ENCODE data around the gene DCLRE1A. TPM values are rescaled to one million over a fixed set of nuclear protein-coding genes. Genes with fewer than 3 reads are reported as not detected.

The DCLRE1A gene
- polyA plus RNA-seq, 1 donor from 2014 or later = 11.6 TPM

- Histone ChIP-seq H3K4me3 (ENCODE audit: low read length) (no peak overlapping the region), H2AFZ (ENCODE audit: low read depth, low read length) (no peak overlapping the region), H3F3A (ENCODE audit: insufficient read depth, low read length, poor library complexity, severe bottlenecking) (no peaks in the 10 kb centered on the region), H3K4me2 (ENCODE audit: low read length) (no peak overlapping the region), H3K9me3 (ENCODE audit: low read length) (peaks cover 7% of the 10 kb centered on the region), H3K9ac (ENCODE audit: low read length) (no peak overlapping the region), H3K36me3 (ENCODE audit: insufficient read depth, low read length) (no peaks in the 10 kb centered on the region), H3K27me3 (ENCODE audit: insufficient read depth, low read depth, low read length) (no peaks in the 10 kb centered on the region), H3K27ac (ENCODE audit: low read length) (no peak overlapping the region), H3K79me2 (replicated peaks; ENCODE audit: insufficient read depth, low read length) (no peaks in the 10 kb centered on the region), H4K20me1 (ENCODE audit: insufficient read depth) (no peaks in the 10 kb centered on the region), H3K9me2 (ENCODE audit: insufficient read depth, low read length) (no peaks in the 10 kb centered on the region)
- TF ChIP-seq EP300 (conservative IDR thresholded peaks at IDR 0.05; ENCODE audit: poor library complexity, severe bottlenecking) (no peak), SMC3 (conservative IDR thresholded peaks at IDR 0.05; ENCODE audit: poor library complexity) (no peak)
Measured at GRCh38 chr10:113894581-113894980, 40.7 kb upstream of the DCLRE1A start.

- Histone ChIP-seq H3K27ac (ENCODE audit: low read length) (no peak overlapping the region), H2AFZ (ENCODE audit: low read depth, low read length) (no peak overlapping the region), H3K27me3 (ENCODE audit: insufficient read depth, low read depth, low read length) (no peaks in the 10 kb centered on the region), H3K79me2 (replicated peaks; ENCODE audit: insufficient read depth, low read length) (no peaks in the 10 kb centered on the region), H3K4me3 (ENCODE audit: low read length) (no peak overlapping the region), H3K4me2 (ENCODE audit: low read length) (no peak overlapping the region), H3K9me3 (ENCODE audit: low read length) (peaks cover 7% of the 10 kb centered on the region), H3K36me3 (ENCODE audit: insufficient read depth, low read length) (no peaks in the 10 kb centered on the region), H4K20me1 (ENCODE audit: insufficient read depth) (no peaks in the 10 kb centered on the region), H3F3A (ENCODE audit: insufficient read depth, low read length, poor library complexity, severe bottlenecking) (no peaks in the 10 kb centered on the region), H3K9ac (ENCODE audit: low read length) (no peak overlapping the region), H3K9me2 (ENCODE audit: insufficient read depth, low read length) (no peaks in the 10 kb centered on the region)
- TF ChIP-seq, protein P1, sequence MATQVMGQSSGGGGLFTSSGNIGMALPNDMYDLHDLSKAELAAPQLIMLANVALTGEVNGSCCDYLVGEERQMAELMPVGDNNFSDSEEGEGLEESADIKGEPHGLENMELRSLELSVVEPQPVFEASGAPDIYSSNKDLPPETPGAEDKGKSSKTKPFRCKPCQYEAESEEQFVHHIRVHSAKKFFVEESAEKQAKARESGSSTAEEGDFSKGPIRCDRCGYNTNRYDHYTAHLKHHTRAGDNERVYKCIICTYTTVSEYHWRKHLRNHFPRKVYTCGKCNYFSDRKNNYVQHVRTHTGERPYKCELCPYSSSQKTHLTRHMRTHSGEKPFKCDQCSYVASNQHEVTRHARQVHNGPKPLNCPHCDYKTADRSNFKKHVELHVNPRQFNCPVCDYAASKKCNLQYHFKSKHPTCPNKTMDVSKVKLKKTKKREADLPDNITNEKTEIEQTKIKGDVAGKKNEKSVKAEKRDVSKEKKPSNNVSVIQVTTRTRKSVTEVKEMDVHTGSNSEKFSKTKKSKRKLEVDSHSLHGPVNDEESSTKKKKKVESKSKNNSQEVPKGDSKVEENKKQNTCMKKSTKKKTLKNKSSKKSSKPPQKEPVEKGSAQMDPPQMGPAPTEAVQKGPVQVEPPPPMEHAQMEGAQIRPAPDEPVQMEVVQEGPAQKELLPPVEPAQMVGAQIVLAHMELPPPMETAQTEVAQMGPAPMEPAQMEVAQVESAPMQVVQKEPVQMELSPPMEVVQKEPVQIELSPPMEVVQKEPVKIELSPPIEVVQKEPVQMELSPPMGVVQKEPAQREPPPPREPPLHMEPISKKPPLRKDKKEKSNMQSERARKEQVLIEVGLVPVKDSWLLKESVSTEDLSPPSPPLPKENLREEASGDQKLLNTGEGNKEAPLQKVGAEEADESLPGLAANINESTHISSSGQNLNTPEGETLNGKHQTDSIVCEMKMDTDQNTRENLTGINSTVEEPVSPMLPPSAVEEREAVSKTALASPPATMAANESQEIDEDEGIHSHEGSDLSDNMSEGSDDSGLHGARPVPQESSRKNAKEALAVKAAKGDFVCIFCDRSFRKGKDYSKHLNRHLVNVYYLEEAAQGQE (IDR thresholded peaks at IDR 0.05; ENCODE audit: borderline replicate concordance) = no peak
- no peak for TF ChIP-seq TAF1 (IDR thresholded peaks at IDR 0.05; ENCODE audit: low read depth)
- no peak for TF ChIP-seq MXI1 (conservative IDR thresholded peaks at IDR 0.05; ENCODE audit: poor library complexity, severe bottlenecking)
- TF ChIP-seq RAD21 (conservative IDR thresholded peaks at IDR 0.05) = no peak
- TF ChIP-seq, protein P2, sequence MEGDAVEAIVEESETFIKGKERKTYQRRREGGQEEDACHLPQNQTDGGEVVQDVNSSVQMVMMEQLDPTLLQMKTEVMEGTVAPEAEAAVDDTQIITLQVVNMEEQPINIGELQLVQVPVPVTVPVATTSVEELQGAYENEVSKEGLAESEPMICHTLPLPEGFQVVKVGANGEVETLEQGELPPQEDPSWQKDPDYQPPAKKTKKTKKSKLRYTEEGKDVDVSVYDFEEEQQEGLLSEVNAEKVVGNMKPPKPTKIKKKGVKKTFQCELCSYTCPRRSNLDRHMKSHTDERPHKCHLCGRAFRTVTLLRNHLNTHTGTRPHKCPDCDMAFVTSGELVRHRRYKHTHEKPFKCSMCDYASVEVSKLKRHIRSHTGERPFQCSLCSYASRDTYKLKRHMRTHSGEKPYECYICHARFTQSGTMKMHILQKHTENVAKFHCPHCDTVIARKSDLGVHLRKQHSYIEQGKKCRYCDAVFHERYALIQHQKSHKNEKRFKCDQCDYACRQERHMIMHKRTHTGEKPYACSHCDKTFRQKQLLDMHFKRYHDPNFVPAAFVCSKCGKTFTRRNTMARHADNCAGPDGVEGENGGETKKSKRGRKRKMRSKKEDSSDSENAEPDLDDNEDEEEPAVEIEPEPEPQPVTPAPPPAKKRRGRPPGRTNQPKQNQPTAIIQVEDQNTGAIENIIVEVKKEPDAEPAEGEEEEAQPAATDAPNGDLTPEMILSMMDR (IDR thresholded peaks at IDR 0.05; ENCODE audit: poor library complexity, severe bottlenecking) = no peak
- TF ChIP-seq EZH2 (IDR thresholded peaks at IDR 0.05; ENCODE audit: borderline replicate concordance, insufficient read depth, low read length, poor library complexity, severe bottlenecking) = no peak
- no peak for TF ChIP-seq EP300 (conservative IDR thresholded peaks at IDR 0.05; ENCODE audit: poor library complexity, severe bottlenecking)
- no peak for TF ChIP-seq SMC3 (conservative IDR thresholded peaks at IDR 0.05; ENCODE audit: poor library complexity)
Measured at GRCh38 chr10:113893570-113893969, 39.7 kb upstream of the DCLRE1A start.

- no peak overlapping the region for H3K9ac ChIP-seq (ENCODE audit: low read length)
- no peaks in the 10 kb centered on the region for H3K27me3 ChIP-seq (ENCODE audit: insufficient read depth, low read depth, low read length)
- H3F3A ChIP-seq (ENCODE audit: insufficient read depth, low read length, poor library complexity, severe bottlenecking) = no peaks in the 10 kb centered on the region
- H3K36me3 ChIP-seq (ENCODE audit: insufficient read depth, low read length) = no peaks in the 10 kb centered on the region
- no peak overlapping the region for H3K27ac ChIP-seq (ENCODE audit: low read length)
- H3K79me2 ChIP-seq (replicated peaks; ENCODE audit: insufficient read depth, low read length) = no peaks in the 10 kb centered on the region
- TF ChIP-seq POLR2AphosphoS5 (IDR thresholded peaks at IDR 0.05) (no peak), SMC3 (conservative IDR thresholded peaks at IDR 0.05; ENCODE audit: poor library complexity) (no peak), RAD21 (conservative IDR thresholded peaks at IDR 0.05) (no peak), EP300 (conservative IDR thresholded peaks at IDR 0.05; ENCODE audit: poor library complexity, severe bottlenecking) (no peak), EZH2 (IDR thresholded peaks at IDR 0.05; ENCODE audit: borderline replicate concordance, insufficient read depth, low read length, poor library complexity, severe bottlenecking) (no peak), MXI1 (conservative IDR thresholded peaks at IDR 0.05; ENCODE audit: poor library complexity, severe bottlenecking) (no peak), TAF1 (IDR thresholded peaks at IDR 0.05; ENCODE audit: low read depth) (no peak)
- TF ChIP-seq, protein P1 (IDR thresholded peaks at IDR 0.05; ENCODE audit: borderline replicate concordance) = no peak
- TF ChIP-seq, protein P2 (IDR thresholded peaks at IDR 0.05; ENCODE audit: poor library complexity, severe bottlenecking) = no peak
- H4K20me1 ChIP-seq (ENCODE audit: insufficient read depth) = no peaks in the 10 kb centered on the region
- H3K9me3 ChIP-seq (ENCODE audit: low read length) = peaks cover 7% of the 10 kb centered on the region
- H2AFZ ChIP-seq (ENCODE audit: low read depth, low read length) = no peak overlapping the region
- no peak overlapping the region for H3K4me2 ChIP-seq (ENCODE audit: low read length)
- no peak overlapping the region for H3K4me3 ChIP-seq (ENCODE audit: low read length)
- H3K9me2 ChIP-seq (ENCODE audit: insufficient read depth, low read length) = no peaks in the 10 kb centered on the region
Measured at GRCh38 chr10:113891476-113891875, 37.6 kb upstream of the DCLRE1A start.

All from neural cell (in vitro differentiated cells).